Stomach (tissue), 4 donors: ENCODE measurements around the gene CORO2B.

Experiments used
- POLR2AphosphoS5 ChIP-seq, 3 donors: sonication (generic); formaldehyde crosslinking; IDR thresholded peaks; one replicate each; pipeline ENCODE4 v1.6.1; 2016; ENCODE audit warnings: antibody characterized with exemption in 3 of 3
- TF ChIP-seq, protein P1 (sequence below), 7 experiments: fragments of 450-650 bp in 4 of 7; fragments of 200-600 bp in 3 of 7; sonication (generic) in 3 of 7; IDR thresholded peaks; one replicate each; pipeline ENCODE4 v1.5.1; 2016 to 2019; ENCODE audit warnings: antibody characterized with exemption in 7 of 7, control low read depth in 2 of 7, mild to moderate bottlenecking in 1 of 7

DNA sequence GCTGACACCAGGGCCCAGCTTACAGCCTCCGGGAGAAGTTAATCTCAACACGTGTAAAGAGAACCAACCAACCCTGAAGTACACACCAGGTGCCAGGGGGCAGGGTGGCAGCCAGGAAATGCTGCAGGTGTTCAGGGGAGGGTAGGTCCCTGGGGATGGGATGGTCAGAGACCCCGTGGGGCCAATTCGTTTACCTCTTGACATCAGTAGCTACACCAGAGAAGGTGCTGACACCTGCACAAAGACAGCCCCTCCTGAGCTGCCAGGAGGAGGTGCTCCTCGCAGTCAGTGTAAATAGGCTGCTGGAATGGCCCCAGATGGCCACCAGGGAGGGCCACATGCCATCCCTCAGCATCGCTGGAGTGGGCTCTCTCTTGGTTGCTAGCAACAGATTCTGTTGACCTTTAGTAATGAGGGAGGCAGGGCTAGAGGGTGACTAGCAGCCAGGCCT lies 52.8 kb downstream of the CORO2B start:
- TF ChIP-seq, protein P1, sequence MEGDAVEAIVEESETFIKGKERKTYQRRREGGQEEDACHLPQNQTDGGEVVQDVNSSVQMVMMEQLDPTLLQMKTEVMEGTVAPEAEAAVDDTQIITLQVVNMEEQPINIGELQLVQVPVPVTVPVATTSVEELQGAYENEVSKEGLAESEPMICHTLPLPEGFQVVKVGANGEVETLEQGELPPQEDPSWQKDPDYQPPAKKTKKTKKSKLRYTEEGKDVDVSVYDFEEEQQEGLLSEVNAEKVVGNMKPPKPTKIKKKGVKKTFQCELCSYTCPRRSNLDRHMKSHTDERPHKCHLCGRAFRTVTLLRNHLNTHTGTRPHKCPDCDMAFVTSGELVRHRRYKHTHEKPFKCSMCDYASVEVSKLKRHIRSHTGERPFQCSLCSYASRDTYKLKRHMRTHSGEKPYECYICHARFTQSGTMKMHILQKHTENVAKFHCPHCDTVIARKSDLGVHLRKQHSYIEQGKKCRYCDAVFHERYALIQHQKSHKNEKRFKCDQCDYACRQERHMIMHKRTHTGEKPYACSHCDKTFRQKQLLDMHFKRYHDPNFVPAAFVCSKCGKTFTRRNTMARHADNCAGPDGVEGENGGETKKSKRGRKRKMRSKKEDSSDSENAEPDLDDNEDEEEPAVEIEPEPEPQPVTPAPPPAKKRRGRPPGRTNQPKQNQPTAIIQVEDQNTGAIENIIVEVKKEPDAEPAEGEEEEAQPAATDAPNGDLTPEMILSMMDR (IDR thresholded peaks at IDR 0.05), result no peak
- no peak for TF ChIP-seq POLR2AphosphoS5 (IDR thresholded peaks at IDR 0.05)
